HL-60/S4 (cell line): ENCODE data around the gene STT3A.
"Not testable (repeated sequence)": the region's sequence is repeated elsewhere in the genome, so short reads cannot be mapped to it uniquely, and the experiment has no call there.

Experiments
- in situ Hi-C: fragments of 300-500 bp; cut with MboI; formaldehyde crosslinking; loops from 2 replicates; pipeline ENCODE4 v1.14.3; 2022; ENCODE audit warnings: low sequenced_read_pairs

The STT3A gene

GRCh38 chr11:125592305-125593113 is at the start of gene STT3A:
TSS of gene STT3A (plus strand) at chr11:125592852. CDS start at chr11:125595916, 3,064 bp downstream.
- in situ Hi-C loops = no loop called here

- in situ Hi-C loops = no loop called here
These were observed 41.9 kb upstream of the STT3A start for GRCh38 chr11:125550780-125551179.

GRCh38 chr11:125551835-125552342 is 40.8 kb upstream of the STT3A start:
- in situ Hi-C loops = no loop called here

- in situ Hi-C loops = no loop called here
These were observed 39.7 kb upstream of the STT3A start for GRCh38 chr11:125552927-125553326.

GRCh38 chr11:125553357-125553756 is 39.3 kb upstream of the STT3A start:
- in situ Hi-C loops = no loop called here

GRCh38 chr11:125554038-125554437 is 38.6 kb upstream of the STT3A start:
- in situ Hi-C loops = no loop called here

- in situ Hi-C loops = no loop called here
These were observed 32.8 kb upstream of the STT3A start for GRCh38 chr11:125559888-125560287.

GRCh38 chr11:125561924-125562323 is 30.7 kb upstream of the STT3A start:
- in situ Hi-C loops = no loop called here

- in situ Hi-C loops = no loop called here
These were observed 30.2 kb upstream of the STT3A start for GRCh38 chr11:125562430-125562829.

- in situ Hi-C loops = no loop called here
These were observed 28.3 kb upstream of the STT3A start for GRCh38 chr11:125564357-125564756.

- in situ Hi-C loops = no loop called here
These were observed 26.4 kb upstream of the STT3A start for GRCh38 chr11:125566235-125566634.

- in situ Hi-C loops = no loop called here
These were observed 23.4 kb upstream of the STT3A start, which contains the start of gene EI24 for GRCh38 chr11:125568970-125569914. TSS of gene EI24 (plus strand) at chr11:125569477. CDS start at chr11:125572528, 3,051 bp downstream.

- in situ Hi-C loops = no loop called here
These were observed 22.6 kb upstream of the STT3A start for GRCh38 chr11:125569915-125570621.

GRCh38 chr11:125570952-125571351 is 21.7 kb upstream of the STT3A start:
- in situ Hi-C loops = no loop called here

- in situ Hi-C loops = no loop called here
These were observed 19.7 kb upstream of the STT3A start for GRCh38 chr11:125572916-125573315.

- in situ Hi-C loops = not testable (repeated sequence)
These were observed 15.5 kb upstream of the STT3A start for GRCh38 chr11:125577181-125577580.

GRCh38 chr11:125578783-125579182 is 13.9 kb upstream of the STT3A start:
- in situ Hi-C loops = no loop called here

GRCh38 chr11:125579811-125580210 is 12.8 kb upstream of the STT3A start:
- in situ Hi-C loops = no loop called here

- in situ Hi-C loops = no loop called here
These were observed 9.2 kb upstream of the STT3A start for GRCh38 chr11:125583496-125583895.

- in situ Hi-C loops = no loop called here
These were observed 7.2 kb upstream of the STT3A start for GRCh38 chr11:125585487-125585886.

GRCh38 chr11:125586623-125587022 is 6.0 kb upstream of the STT3A start:
- in situ Hi-C loops = no loop called here
